Occipital lobe (tissue), 2 donors: ENCODE results near the gene FYTTD1. TPM values are rescaled to one million over a fixed set of nuclear protein-coding genes. Genes with fewer than 3 reads are reported as not detected.

ENCODE experiments used
- DNase-seq: peaks from one replicate; lab custom pipeline; 2025; lab: John Stamatoyannopoulos, UW
- total RNA-seq: library from RNA; depleted of rRNA; stranded (reverse); fragments of >200 nt; gene quantifications from one replicate; pipeline ENCODE4 v1.2.3, GENCODE V29; 2014

FYTTD1 gene
- total RNA-seq, 1 donor from 2014 or later, result 67.4 TPM

DNA sequence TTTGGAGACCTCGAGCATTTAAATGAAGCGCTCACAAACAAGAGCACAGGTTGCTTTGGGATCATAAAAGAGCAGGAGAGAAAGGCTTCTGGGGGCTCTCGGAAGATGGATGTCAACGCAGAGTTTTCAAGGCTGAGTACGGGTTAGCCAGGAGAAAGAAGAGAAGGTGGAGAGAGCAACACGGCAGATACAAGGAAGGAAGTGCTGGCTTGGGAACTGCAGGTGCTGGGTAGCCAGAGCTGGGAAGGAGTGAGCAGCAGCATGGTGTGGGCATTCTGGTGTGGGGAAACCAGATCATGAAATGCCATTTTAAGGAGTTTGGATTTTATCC, 12.4 kb upstream of the FYTTD1 start:
- DNase-seq, result no peak

DNA sequence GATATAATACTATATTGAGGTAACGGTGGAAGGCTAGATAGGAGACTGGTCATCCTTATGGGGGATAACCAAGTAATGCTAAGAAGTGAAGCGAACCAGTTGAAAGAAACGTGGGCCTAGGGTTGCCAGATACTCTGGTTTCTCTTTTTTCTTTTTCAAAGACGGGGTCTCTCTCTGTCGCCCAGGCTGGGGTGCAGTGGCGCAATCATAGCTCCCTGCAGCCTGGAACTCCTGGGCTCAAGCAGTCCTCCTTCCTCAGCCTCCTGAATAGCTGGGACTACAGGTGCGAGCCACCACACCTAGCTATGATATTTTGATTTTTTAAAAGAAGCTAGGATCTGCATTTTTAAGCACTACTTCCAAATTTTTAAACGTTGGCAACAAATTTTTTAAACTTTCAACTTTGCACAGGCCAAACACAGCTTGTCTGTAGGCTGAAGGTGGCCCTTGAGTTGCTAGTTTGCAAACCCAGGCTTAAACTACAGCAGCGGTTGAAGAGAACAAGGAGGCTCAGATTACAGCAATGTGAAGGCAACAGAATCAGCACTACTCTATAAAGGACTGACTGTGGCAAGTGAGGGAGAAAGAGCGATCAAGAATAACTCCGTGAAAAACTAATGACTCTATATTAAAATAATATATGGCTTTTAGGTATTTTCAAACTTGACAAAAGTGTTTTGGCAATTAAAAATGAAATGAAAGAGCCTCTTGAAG, 11.8 kb upstream of the FYTTD1 start:
- DNase-seq, result no peak

DNA sequence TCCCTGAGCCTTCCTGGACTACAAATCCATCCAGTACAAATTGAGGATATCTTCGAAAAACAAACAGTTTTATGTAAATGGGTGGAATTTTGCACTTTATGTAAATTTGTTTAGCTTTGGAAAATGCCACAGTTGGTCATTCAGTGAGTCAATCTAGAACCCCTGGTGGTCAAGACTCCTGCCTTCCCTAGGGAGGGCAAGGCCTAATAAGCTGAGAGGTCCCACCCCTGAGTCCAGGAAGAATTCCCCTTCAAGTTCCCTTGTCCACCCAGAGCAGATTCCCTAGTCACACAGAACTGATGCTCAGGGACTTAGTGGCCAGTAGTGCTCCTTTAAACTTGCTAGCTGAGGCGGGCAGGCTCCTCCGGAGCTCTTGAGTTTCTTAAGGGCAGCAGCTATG, 6.9 kb upstream of the FYTTD1 start:
- no peak for DNase-seq

DNA sequence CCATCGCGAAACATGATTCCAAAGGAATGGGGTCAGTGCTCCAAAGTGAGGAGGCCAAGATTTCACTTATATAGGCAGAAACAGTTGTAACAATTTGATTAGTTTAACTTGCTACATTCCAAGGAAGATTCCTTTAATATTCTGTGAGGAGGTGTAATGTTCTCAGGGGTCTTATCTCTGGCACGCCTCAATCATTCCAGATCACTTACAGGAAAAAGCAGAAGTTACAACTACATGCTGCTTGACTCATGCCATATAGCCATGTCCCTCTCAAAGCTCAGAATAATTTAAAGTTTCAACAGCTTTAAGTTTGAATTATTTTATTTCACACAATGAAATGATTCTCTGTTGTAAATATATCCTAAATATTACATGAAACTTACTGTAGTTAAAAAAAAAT, 3.5 kb upstream of the FYTTD1 start:
- no peak for DNase-seq

DNA sequence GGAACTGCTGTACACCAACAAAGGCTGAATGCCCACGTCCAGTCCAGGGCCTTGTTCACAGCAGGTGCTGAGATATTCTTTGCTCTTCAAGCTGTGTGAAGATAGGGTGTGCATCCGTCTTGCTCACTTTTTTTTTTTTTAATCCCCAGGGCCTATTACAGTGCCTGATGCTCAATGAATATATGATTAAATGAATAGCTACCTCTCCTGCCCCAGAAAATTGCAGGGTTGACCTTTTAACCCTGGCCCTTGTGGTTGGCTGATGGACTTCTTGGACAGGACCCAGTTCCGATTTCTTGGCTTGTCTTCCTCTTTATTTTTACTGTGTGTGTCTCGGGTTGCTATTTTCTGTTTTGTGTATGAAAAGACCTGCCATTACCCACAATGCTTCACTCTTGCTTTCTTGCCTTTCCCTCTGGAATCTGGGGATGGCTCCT, 2.9 kb upstream of the FYTTD1 start:
- DNase-seq, result no peak

DNA sequence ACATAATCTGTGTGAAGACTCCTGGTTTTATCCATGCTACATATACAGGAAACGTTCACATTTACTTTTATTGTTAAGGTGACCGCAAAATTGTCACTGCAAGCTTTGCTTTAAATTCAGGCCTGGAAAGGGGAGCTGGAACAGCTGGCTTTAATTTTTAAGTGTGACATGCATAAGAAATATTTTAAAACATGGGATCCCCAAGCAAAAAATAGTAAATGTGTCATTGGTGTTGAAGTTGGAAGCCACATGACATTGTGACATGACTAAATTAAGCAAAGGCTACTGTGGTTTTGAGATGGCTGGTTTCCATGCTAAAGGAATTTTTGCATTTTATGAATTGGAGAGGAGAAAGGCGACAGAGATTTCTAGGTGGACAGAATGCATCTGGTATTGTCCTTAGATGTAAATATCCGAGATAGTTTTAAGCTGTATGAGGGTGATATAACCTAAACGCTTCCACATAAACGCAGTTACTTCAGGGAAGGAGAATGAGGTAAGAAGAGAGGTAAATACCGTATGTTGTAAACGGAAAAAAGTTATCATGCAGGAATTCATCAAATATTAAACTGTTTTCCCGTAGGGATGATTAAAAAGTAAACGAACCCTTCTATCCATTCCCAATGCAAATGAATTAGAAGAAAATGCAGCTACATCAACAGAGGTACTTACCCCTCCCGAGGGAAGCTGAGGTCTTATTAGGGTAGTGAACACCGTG, 927 bp upstream of the FYTTD1 start:
- DNase-seq, result no peak

DNA sequence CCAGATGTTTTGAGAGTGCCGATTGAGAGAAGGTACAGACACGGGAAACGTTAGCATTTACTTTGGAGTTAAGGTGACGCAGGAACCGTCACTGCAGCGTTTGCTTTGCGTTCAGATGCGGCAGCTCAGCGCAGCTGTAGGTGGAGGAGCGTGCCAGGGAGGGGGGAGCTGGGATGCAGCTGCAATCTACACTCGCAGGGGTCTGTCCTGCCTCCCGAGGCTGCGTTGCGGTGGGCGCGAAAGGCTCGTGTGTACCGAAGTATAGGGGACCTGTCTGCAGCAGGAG, 425 bp upstream of the FYTTD1 start:
- DNase-seq, result peak; percentile 79

DNA sequence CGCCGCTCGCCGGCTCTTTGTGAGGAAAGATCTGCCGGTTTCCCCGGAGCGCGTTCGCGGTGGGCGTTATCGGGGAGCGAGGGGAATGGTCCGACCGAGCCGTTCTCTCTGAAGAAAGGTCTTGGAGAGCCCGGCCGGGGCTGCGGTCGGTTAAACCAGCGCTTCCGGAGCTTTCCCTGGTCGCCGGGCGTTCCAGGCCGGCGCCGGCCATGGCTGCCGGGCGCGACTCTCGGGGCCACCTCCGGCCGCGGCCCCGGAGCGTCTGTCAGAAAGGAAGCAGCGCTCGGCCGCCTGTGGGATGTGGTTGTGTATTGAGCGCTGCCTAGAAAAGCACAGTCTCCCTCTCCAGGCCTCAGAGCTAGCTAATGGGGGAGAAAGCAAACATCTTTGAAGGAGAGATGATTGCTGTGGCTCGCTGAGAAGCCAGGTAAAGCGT, 731 bp downstream of the FYTTD1 start:
- DNase-seq, result peak; percentile 47

DNA sequence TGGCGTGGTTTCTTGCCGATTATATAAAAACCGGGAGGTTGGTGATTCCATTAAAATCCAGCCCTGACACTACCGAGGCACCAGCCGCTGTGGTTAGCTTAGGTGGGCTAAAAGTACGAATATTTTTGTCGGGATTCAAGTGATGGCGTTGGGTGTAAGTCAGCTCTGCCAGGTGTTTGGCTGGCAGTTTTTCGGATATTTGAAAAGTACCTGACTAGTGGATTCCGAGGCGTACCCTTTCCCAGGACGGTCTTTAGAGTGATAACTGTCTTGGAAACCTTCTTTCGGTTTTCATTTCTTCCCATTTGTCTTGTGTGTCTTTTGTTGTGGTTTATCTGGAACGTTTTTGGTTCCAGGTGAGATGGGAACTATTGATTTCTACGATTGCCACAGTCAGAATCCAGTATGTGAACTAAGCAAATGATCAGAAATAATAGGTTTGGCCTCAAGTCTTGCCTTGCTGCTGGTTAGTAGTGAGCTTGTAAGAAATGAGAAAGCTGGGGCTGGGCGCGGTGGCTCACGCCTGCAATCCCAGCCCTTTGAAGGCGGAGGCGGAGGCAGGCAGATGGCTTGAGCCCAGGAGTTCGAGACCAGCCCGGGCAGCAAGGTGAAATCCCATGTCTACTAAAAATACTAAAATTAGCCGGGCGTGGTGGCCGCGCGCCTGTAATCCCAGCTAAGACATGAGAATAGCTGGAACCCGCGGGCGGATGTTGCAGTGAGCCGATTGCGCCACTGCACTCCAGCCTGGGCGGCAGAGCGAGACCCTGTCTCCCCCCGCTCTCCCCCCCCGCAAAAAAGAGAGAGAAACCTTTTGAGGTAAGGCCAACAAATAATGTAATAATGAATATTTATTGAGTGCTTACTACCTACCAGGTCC, 1.4 kb downstream of the FYTTD1 start:
- DNase-seq, result peak; percentile 45

DNA sequence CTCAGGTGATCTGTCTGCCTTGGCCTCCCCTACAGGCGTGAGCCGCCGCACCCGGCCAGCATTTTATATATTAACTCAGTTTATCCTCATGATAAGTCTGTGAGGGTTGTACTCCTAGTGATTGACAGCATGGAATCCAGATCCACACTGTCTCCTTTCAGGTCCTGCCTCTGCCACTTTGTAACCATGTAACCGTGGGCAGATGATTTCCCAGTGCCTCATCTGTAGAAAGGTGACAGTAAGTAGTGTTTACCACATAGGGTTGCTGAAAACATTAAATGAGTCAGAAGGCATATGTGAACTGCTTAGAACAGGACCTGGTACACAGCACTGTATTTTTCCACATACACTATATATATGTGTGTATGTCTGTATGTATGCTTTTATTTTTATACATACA, 2.4 kb downstream of the FYTTD1 start:
- no peak for DNase-seq

DNA sequence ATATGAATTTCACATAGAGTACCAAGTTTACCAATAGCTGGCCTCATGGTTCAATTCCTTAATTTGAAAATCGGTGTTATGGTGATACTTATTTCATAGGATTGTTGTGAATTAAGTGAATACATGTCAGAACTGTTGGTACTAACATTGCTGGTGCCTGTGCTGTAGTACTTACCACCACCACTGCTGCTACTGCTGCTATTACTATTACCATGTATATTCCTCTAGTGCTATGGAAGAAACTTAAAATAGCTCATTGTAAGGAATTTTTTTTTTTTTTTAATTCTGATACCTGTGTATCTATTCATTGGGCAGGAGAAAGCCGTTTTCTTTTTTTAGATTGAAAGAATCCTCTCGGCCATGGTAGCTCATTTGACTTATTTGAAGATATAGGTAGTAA, 3.6 kb downstream of the FYTTD1 start:
- DNase-seq, result no peak

DNA sequence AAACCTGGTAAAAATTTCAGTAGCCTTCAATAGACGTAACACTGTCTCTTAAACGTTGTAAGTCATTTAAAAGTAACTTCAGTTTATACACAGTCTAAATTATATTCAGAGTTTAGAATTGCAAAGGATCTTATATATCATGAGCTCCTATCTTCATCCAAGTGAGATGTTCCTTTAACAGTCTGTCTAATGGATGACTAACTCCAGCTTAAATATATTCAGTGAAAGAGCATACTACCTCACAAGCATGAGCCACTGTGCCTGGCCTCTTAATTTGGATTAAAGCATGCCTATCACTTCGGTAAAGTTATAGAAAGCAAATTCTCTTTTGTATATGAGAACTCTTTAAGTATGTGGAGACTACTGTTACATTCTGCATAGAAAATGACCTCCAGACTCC, 7.0 kb downstream of the FYTTD1 start:
- no peak for DNase-seq

DNA sequence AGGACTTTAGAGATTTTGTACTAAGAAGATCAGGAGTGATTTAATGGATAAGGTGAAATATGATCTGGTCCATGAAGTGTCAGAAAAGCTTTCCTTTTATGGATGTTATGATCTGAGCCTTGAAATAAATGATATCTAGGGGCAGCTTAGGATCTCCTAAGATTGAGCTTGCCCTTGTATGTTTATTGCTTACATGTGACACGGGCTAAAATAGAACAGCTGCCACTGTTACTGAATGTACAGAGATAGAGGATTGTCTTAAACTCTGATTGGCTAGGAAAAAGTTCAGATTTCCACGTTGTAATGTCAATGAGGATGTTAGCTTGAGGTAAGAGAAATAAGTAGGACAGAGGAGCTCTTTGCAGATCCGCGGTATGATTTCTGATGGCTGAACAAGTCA, 8.8 kb downstream of the FYTTD1 start:
- no peak for DNase-seq

DNA sequence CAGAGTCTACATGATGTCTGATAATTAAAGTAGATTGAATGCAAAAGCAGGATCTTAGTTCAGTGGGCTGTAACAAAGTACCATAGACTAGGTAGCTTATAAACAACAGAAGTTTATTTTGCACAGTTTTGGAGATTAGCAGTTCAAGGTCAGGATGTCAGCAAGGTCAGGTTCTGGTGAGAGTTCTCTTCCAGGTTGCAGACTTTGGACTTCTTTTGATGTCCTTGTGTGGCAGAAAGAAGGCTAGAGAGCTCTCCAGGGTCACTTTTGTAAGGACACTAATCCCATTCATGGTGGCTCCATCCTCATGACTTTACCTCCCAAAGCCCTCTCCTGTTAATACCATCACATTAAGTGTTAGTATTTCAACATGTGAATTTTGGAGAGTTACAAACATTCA, 12.1 kb downstream of the FYTTD1 start:
- DNase-seq, result no peak

DNA sequence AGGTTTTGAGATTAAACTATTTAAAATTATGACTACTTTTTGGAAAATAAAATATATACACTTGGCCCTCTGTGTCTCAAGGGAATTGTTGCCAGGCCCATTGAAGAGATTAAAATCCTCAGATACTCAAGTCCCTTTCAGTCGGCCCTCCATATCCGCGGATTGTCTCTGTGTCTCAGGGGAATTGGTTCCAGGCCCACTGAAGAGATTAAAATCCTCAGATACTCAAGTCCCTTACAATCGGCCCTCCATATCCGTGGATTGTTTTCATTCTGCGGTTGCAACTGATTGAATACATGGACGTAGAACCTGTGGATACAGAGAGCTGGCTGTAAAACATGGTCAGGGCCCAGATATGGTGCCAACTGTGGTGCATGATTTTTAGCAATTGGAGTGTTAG, 25.6 kb downstream of the FYTTD1 start:
- no peak for DNase-seq

DNA sequence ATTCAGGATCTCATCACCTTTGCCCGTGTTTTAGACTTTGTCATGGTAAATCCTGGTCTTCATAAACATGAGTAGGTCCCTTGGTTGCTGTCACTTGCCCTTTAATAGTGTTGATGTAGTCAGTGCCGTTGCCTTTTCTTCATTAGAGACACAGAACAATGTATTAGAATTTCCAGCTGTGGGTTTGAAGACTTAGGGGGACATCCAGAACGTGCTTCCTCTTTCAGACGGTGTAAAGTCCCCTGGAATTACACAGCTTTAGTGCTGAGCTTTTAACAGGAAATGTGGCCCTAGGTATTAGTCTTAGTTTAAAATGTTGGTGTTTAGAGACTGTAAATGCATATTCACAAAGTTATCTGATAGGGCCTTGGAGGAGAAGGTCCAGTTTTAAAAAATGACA, 32.5 kb downstream of the FYTTD1 start:
- no peak for DNase-seq

DNA sequence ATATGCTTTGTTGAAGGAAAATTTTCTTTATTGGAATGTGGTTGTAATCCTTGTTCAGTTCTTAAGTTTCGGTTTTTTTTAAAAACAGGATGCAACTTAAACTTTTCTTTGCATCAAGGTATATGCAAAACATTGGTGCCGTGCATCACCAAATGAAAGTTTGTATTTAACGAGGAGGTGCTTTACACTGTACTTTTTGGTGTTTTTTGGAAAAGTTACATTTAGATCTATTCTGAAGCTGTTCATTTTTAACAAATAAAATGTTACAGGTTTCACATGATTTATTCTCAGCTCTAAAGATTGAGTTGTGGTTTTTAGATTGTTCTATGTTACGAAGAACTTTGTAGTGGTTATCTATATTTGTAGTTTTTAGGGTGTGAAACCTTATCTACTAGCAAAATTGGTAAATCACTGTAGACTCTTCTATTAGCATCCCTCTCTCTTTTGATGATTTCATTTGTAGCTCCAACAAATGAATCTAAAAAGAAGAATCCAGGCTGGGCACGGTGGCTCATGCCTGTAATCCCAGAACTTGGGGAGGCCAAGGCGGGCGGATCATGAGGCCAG, 34.4 kb downstream of the FYTTD1 start:
- DNase-seq, result no peak

DNA sequence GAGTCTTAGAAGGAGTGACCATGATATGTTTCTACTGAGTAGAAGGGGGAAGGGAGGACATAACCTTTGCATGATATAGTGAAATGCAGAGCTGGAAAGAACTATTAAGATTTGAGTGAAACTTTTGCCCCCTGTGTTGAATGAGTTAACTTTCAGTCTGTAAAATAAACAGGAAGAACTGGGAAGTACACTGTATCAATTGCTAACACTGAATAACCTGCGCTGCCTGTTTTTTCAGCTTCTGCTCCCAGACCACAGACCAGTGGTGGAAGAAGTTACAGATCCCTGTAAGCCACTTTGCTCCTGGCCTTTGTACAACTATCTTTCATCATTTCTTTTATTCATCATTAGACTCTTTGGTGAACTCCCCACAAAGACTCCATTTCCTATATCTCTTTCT, 37.7 kb downstream of the FYTTD1 start:
- DNase-seq, result no peak

DNA sequence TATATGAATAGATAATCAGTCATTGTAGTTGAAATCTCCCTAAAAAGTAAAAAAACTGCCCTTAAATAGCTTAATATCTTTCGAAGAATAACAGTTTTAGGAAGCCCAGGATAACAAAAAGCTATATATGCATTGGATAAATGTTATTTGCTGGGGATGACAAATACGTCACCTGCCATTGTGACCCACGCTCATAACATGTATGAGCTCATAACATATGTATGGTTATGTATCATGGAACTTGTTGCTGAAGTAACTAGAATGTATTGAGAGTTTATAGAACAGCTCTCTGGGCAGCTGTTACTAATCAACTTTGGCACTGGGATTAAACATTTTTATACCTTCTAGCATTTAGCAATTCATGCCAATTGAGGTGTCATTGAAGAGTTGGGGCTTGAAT, 39.6 kb downstream of the FYTTD1 start:
- no peak for DNase-seq

DNA sequence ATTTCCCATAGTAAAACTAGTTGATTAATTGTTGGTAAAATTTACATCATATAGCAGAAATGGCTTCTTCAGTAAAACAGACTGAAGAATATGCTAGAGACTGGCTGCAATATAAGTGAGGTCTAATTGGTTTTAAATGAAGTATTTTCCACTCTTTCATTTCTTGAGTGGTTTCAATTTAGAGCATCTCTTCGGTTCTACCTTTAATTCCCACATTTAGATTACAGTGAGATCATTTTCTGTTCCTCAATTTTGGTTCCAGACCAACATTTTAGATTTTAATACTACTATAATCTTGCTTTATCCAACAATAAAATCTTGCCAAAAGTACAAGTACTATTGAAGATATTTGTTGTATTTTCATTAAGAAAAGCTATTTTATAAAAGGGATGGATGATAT, 40.4 kb downstream of the FYTTD1 start:
- no peak for DNase-seq

DNA sequence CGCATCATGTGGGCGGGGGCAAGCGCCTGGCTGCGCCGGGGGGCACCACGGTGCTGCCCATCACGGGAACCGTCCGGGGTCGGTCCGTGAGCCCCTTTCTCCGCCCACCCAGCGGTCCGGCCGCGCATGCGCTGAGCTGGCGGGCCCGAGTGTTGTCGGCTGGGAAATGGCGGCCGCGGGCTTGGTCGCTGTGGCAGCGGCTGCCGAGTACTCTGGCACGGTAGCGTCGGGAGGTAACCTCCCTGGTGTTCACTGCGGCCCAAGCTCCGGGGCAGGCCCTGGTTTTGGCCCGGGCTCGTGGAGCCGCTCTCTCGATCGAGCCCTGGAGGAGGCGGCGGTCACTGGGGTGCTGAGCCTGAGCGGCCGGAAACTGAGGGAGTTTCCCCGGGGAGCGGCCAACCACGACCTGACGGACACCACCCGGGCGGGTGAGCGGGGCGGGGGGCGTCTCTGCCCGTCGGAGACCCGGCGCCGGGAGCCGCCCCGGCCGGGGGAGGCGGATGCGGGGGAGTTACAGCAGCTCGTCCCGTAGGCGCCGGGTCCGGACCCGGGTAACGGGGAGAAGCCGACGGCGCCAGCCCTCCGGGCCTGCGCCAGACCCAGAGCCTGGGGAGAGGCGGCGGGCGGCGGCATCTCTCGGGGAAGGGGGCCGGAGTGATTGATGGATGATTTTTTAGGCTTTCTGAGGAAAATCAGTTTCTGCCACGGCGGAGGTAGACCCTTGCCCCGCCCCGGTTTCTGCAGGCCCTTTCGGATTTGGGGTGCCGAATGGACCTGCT, 41.6 kb downstream of the FYTTD1 start, which contains the start of gene LRCH3:
Gene LRCH3, plus strand, starts transcription at position 142 of the 779 bp plus-strand sequence. Its CDS starts 25 bp downstream, at position 167.
- peak; percentile 73 for DNase-seq
